Uterus (tissue), 2 donors: ENCODE data around the gene PACSIN2.

Source experiments
- POLR2A ChIP-seq, 2 donors: fragments of 450-650 bp; IDR thresholded peaks; one replicate each; pipeline ENCODE4 v1.6.1; 2016; ENCODE audit warnings: antibody characterized with exemption in 2 of 2, mild to moderate bottlenecking in 1 of 2, moderate library complexity in 1 of 2
- TF ChIP-seq, protein P1 (sequence below), 4 experiments: fragments of 200-600 bp in 2 of 4; fragments of 450-650 bp in 2 of 4; sonication (generic) in 2 of 4; IDR thresholded peaks; one replicate each; pipeline ENCODE4 v1.5.1; 2016 to 2019; ENCODE audit warnings: antibody characterized with exemption in 4 of 4, mild to moderate bottlenecking in 2 of 4, moderate library complexity in 1 of 4

- TF ChIP-seq POLR2A (IDR thresholded peaks at IDR 0.05), result no peak
- TF ChIP-seq, protein P1, sequence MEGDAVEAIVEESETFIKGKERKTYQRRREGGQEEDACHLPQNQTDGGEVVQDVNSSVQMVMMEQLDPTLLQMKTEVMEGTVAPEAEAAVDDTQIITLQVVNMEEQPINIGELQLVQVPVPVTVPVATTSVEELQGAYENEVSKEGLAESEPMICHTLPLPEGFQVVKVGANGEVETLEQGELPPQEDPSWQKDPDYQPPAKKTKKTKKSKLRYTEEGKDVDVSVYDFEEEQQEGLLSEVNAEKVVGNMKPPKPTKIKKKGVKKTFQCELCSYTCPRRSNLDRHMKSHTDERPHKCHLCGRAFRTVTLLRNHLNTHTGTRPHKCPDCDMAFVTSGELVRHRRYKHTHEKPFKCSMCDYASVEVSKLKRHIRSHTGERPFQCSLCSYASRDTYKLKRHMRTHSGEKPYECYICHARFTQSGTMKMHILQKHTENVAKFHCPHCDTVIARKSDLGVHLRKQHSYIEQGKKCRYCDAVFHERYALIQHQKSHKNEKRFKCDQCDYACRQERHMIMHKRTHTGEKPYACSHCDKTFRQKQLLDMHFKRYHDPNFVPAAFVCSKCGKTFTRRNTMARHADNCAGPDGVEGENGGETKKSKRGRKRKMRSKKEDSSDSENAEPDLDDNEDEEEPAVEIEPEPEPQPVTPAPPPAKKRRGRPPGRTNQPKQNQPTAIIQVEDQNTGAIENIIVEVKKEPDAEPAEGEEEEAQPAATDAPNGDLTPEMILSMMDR (IDR thresholded peaks at IDR 0.05), result no peak
These were observed 24.9 kb upstream of the PACSIN2 start for GRCh38 chr22:43039800-43040199.
